Fibroblast of villous mesenchyme (primary cell): ENCODE results near the gene CCBE1. TPM values are rescaled to one million over a fixed set of nuclear protein-coding genes. Genes with fewer than 3 reads are reported as not detected.

Source experiments
- DNase-seq: peaks from one replicate; pipeline ENCODE4 v3.0.0-alpha.2; 2010; ENCODE audit warnings: low read depth
- H3K4me3 ChIP-seq: 2 replicates; pipeline ENCODE4 v1.5.1; 2011; ENCODE audit warnings: low read depth, mild to moderate bottlenecking, low read length
- CTCF ChIP-seq: IDR thresholded peaks from 2 replicates; pipeline ENCODE4 v1.5.1; 2012; ENCODE audit warnings: low read depth, mild to moderate bottlenecking, low read length; ENCODE audit not compliant: insufficient read depth
- total RNA-seq: library from RNA; depleted of rRNA; stranded (reverse); fragments of >200 nt; gene quantifications from 2 replicates; pipeline ENCODE4 v1.2.3, GENCODE V29; 2012

Gene CCBE1
- total RNA-seq, 1 donor: 10.4 TPM

GRCh38 chr18:59613903-59614302 is 83.3 kb downstream of the CCBE1 start:
- no peak for TF ChIP-seq CTCF
- DNase-seq: no peak
- no peak overlapping the region for H3K4me3 ChIP-seq

- no peak for TF ChIP-seq CTCF
- H3K4me3 ChIP-seq: no peak overlapping the region
- peak; percentile 55 for DNase-seq
Observed at GRCh38 chr18:59612381-59612780, 84.8 kb downstream of the CCBE1 start.

- TF ChIP-seq CTCF: no peak
- no peak for DNase-seq
- no peak overlapping the region for H3K4me3 ChIP-seq
Observed at GRCh38 chr18:59610546-59611140, 86.6 kb downstream of the CCBE1 start.

GRCh38 chr18:59609654-59610053 is 87.6 kb downstream of the CCBE1 start:
- no peak for TF ChIP-seq CTCF
- no peak for DNase-seq
- H3K4me3 ChIP-seq: no peak overlapping the region

DNA sequence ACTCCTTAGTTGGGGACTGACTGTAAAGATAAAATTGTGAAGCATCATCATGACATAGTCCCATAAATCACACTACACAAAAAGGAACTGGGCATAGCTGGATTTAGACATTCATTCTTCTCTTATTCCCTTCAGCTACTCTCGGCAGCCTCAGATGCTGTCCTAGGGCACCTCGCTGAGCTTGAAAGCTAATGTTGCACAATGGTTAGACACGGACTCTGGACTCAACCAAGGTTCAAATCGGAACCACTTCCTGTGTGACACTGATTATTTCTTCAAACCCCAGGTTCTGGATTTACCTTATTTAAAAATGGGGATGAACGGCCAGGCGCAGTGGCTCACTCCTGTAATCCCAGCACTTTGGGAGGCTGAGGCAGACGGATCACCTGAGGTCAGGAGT is 89.8 kb downstream of the CCBE1 start:
- no peak for DNase-seq
- no peak overlapping the region for H3K4me3 ChIP-seq
- no peak for TF ChIP-seq CTCF

- DNase-seq: no peak
- no peak overlapping the region for H3K4me3 ChIP-seq
- TF ChIP-seq CTCF: no peak
Observed at GRCh38 chr18:59607078-59607379, 90.2 kb downstream of the CCBE1 start.
